ENCODE measurements around the gene NR2F1. TPM values are rescaled to one million over a fixed set of nuclear protein-coding genes. Genes with fewer than 3 reads are reported as not detected.

NR2F1 gene
- total RNA-seq, 2 donors from 2014 or later: 16.9 to 33.0 TPM

- H3K27me3 ChIP-seq: peaks cover 0 to 18% of the 10 kb centered on the region in 2 donors
- intact Hi-C loops (cut with DNase I): no loop called here
- no peaks in the 10 kb centered on the region for H3K36me3 ChIP-seq (replicated peaks in 1 of 2; ENCODE audit: insufficient read depth in 1 of 2, low read depth in 2 of 2)
- TF ChIP-seq, protein P1, sequence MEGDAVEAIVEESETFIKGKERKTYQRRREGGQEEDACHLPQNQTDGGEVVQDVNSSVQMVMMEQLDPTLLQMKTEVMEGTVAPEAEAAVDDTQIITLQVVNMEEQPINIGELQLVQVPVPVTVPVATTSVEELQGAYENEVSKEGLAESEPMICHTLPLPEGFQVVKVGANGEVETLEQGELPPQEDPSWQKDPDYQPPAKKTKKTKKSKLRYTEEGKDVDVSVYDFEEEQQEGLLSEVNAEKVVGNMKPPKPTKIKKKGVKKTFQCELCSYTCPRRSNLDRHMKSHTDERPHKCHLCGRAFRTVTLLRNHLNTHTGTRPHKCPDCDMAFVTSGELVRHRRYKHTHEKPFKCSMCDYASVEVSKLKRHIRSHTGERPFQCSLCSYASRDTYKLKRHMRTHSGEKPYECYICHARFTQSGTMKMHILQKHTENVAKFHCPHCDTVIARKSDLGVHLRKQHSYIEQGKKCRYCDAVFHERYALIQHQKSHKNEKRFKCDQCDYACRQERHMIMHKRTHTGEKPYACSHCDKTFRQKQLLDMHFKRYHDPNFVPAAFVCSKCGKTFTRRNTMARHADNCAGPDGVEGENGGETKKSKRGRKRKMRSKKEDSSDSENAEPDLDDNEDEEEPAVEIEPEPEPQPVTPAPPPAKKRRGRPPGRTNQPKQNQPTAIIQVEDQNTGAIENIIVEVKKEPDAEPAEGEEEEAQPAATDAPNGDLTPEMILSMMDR (IDR thresholded peaks at IDR 0.05): no peak
- no peak for TF ChIP-seq POLR2A (IDR thresholded peaks at IDR 0.05)
- 0 to 5% methylated on average over 2 to 36 of the region's 40 CpGs for WGBS, 2 donors
- no peak overlapping the region for H3K4me3 ChIP-seq
- no peaks in the 10 kb centered on the region for H3K9me3 ChIP-seq
- DNase-seq (no peak), ATAC-seq (no peak)
- no peak overlapping the region for H3K27ac ChIP-seq
- H3K4me1 ChIP-seq: peaks cover 24% of the 10 kb centered on the region
These were observed 10.9 kb upstream of the NR2F1 start for GRCh38 chr5:93572101-93572607.

- Histone ChIP-seq H3K9me3 (no peaks in the 10 kb centered on the region), H3K27ac (no peak overlapping the region), H3K27me3 (peaks cover 0 to 18% of the 10 kb centered on the region in 2 donors), H3K36me3 (replicated peaks in 1 of 2; ENCODE audit: insufficient read depth in 1 of 2, low read depth in 2 of 2) (no peaks in the 10 kb centered on the region), H3K4me1 (peaks cover 24% of the 10 kb centered on the region), H3K4me3 (no peak overlapping the region)
- ATAC-seq: no peak
- DNase-seq: no peak
- no peak for TF ChIP-seq POLR2A (IDR thresholded peaks at IDR 0.05)
- TF ChIP-seq, protein P1 (IDR thresholded peaks at IDR 0.05): no peak
- intact Hi-C loops (cut with DNase I): no loop called here
- WGBS, 2 donors: 10 to 18% methylated on average over 36 to 45 of the region's 45 CpGs
These were observed 10.2 kb upstream of the NR2F1 start for GRCh38 chr5:93572608-93573353.

GRCh38 chr5:93573354-93574351 is 9.4 kb upstream of the NR2F1 start:
- no peak for TF ChIP-seq POLR2A (IDR thresholded peaks at IDR 0.05)
- TF ChIP-seq, protein P1 (IDR thresholded peaks at IDR 0.05): no peak
- H3K9me3 ChIP-seq: no peaks in the 10 kb centered on the region
- no peaks in the 10 kb centered on the region for H3K36me3 ChIP-seq (replicated peaks in 1 of 2; ENCODE audit: insufficient read depth in 1 of 2, low read depth in 2 of 2)
- intact Hi-C loops (cut with DNase I): no loop called here
- 36 to 39% methylated on average over 32 of the region's 32 CpGs for whole genome bisulfite sequencing, 2 donors
- no peak overlapping the region for H3K27ac ChIP-seq
- DNase-seq (no peak), ATAC-seq (no peak)
- H3K4me1 ChIP-seq: peaks cover 24% of the 10 kb centered on the region
- peaks cover 0 to 18% of the 10 kb centered on the region in 2 donors for H3K27me3 ChIP-seq
- H3K4me3 ChIP-seq: no peak overlapping the region

DNA sequence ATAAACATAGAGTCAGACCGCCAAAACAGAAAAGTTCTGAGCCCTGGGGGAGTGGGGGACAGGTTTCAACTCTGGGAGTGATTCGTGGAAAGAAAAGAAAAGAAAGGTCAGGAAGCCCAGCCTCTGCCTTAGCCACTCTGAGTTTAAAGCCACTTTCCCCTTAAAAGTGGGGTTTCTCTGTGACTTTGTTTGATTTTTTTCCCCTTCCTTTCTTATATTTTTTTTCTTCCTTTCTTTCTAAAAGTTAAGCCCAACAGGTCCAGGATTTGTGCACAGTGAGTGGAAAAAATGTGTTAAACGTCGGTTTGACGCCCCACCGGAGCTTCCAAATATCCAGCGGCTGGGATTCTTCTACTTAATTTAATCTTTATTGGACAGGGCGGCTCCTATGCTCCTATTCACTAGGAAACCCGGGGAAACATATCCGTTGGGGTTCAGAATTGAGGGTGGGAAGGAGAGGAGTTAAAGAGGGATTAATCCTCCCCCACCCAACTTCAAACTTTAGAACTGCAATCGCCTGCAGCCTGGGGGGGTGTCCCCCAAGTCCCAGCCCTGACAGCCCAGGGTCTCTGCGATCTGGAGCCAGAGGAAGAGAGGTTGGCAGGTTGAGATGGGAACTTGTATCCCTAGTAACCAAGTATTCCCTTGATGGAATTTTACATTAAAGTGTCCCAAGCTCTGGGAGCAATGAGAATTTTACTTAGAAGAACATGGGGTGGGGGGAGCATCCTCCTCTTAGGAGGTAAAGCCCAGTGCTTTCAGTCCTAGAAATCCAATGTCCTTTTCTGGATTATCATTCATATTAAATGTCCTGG is 8.3 kb upstream of the NR2F1 start:
- no peak for DNase-seq
- intact Hi-C loops (cut with DNase I): no loop called here
- no peaks in the 10 kb centered on the region for H3K9me3 ChIP-seq
- no peak for ATAC-seq
- peaks cover 33% of the 10 kb centered on the region for H3K4me1 ChIP-seq
- H3K27ac ChIP-seq: no peak overlapping the region
- H3K4me3 ChIP-seq: no peak overlapping the region
- WGBS, 2 donors: 29 to 30% methylated on average over 12 of the region's 12 CpGs
- peaks cover 0 to 25% of the 10 kb centered on the region in 2 donors for H3K27me3 ChIP-seq
- no peaks in the 10 kb centered on the region for H3K36me3 ChIP-seq (replicated peaks in 1 of 2; ENCODE audit: insufficient read depth in 1 of 2, low read depth in 2 of 2)
- TF ChIP-seq, protein P1 (IDR thresholded peaks at IDR 0.05): no peak
- no peak for TF ChIP-seq POLR2A (IDR thresholded peaks at IDR 0.05)
